HL-60 (cell line): ENCODE results near the gene KCNJ1.

Experiments used
- DNase-seq, 2 experiments: peaks; one replicate each; pipeline ENCODE4 v3.0.0-alpha.2; 2010 to 2020; ENCODE audit warnings: low read depth in 1 of 2, low spot score in 1 of 2
- H3K27ac ChIP-seq: fragments of 250-450 bp; sonication (Bioruptor Pico); replicated peaks from 2 replicates; pipeline ENCODE4 v1.5.1; 2020; ENCODE audit warnings: mild to moderate bottlenecking, moderate library complexity
- H3K27me3 ChIP-seq: fragments of 250-450 bp; sonication (Bioruptor Pico); 2 replicates; pipeline ENCODE4 v1.5.1; 2021; ENCODE audit warnings: mild to moderate bottlenecking, moderate library complexity; ENCODE audit not compliant: insufficient read depth, poor library complexity, severe bottlenecking
- H3K4me3 ChIP-seq: replicated peaks from 2 replicates; pipeline ENCODE4 v1.5.1; 2011; ENCODE audit warnings: mild to moderate bottlenecking, control low read depth, low read length; ENCODE audit not compliant: insufficient read depth
- CTCF ChIP-seq: IDR thresholded peaks from one replicate; pipeline ENCODE4 v1.5.1; 2011; ENCODE audit warnings: low read length, control low read depth, inconsistent platforms; ENCODE audit not compliant: insufficient read depth
- GABPA ChIP-seq: IDR thresholded peaks from 2 replicates; pipeline ENCODE4 v1.6.1; 2012; ENCODE audit warnings: low read depth
- POLR2AphosphoS5 ChIP-seq: IDR thresholded peaks from 2 replicates; pipeline ENCODE4 v1.6.1; 2012; ENCODE audit warnings: low read depth
- REST ChIP-seq: IDR thresholded peaks from 2 replicates; pipeline ENCODE4 v1.6.1; 2012; ENCODE audit warnings: low read depth; ENCODE audit not compliant: insufficient replicate concordance
- SPI1 ChIP-seq: IDR thresholded peaks from 2 replicates; pipeline ENCODE4 v1.6.1; 2012; ENCODE audit warnings: low read depth, mild to moderate bottlenecking, borderline replicate concordance

Gene KCNJ1

GRCh38 chr11:128796270-128796669 is 70.8 kb downstream of the KCNJ1 start:
- no peak for DNase-seq
- Histone ChIP-seq H3K27me3 (no peaks in the 10 kb centered on the region), H3K4me3 (no peak overlapping the region), H3K27ac (no peak overlapping the region)
- no peak for TF ChIP-seq SPI1
- no peak for TF ChIP-seq GABPA
- no peak for TF ChIP-seq POLR2AphosphoS5
- no peak for TF ChIP-seq REST
- no peak for TF ChIP-seq CTCF

GRCh38 chr11:128790196-128790595 is 76.9 kb downstream of the KCNJ1 start:
- TF ChIP-seq CTCF (no peak), POLR2AphosphoS5 (no peak), SPI1 (no peak), REST (no peak), GABPA (no peak)
- H3K27me3 ChIP-seq: no peaks in the 10 kb centered on the region
- H3K27ac ChIP-seq: no peak overlapping the region
- no peak overlapping the region for H3K4me3 ChIP-seq
- DNase-seq: no peak

- Histone ChIP-seq H3K4me3 (no peak overlapping the region), H3K27ac (no peak overlapping the region), H3K27me3 (no peaks in the 10 kb centered on the region)
- no peak for DNase-seq
- no peak for TF ChIP-seq GABPA
- no peak for TF ChIP-seq SPI1
- no peak for TF ChIP-seq CTCF
- no peak for TF ChIP-seq POLR2AphosphoS5
- TF ChIP-seq REST: no peak
Measured at GRCh38 chr11:128789497-128790150, 77.5 kb downstream of the KCNJ1 start.
